Myocyte (in vitro differentiated cells): ENCODE data around the gene DNER. TPM values are rescaled to one million over a fixed set of nuclear protein-coding genes. Genes with fewer than 3 reads are reported as not detected.
A peak's percentile ranks its signal among the peaks of the same experiment; 100 is the strongest.

ENCODE experiments used
- DNase-seq: peaks from one replicate; pipeline ENCODE4 v3.0.0-alpha.2; 2012; ENCODE audit warnings: low read depth
- total RNA-seq: library from RNA; depleted of rRNA; stranded (reverse); fragments of >200 nt; gene quantifications from 2 replicates; pipeline ENCODE4 v1.2.3, GENCODE V29; 2014

Gene DNER
- total RNA-seq, 1 donor from 2014 or later = 0.05 TPM

GRCh38 chr2:229443546-229444268 lies 270.6 kb downstream of the DNER start:
- no peak for DNase-seq

DNA sequence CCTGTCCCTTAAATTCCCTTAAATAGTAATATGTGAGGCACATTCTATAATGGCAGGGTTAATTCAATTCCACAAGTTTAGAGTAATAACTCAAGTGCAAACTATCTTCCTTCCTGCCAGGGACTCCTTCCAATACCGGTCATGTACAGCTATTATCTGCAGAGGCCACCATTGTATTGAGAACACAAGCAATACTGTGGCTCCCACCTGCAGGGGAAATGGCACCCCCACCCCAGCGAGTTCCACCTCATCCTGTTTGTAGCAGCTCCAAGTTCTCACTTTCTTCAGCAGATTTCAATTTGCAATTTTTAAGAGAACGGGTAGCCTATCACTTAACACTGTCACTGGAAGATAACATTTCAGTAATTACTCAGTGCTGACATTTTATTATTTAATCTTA lies 271.2 kb downstream of the DNER start:
- no peak for DNase-seq

DNA sequence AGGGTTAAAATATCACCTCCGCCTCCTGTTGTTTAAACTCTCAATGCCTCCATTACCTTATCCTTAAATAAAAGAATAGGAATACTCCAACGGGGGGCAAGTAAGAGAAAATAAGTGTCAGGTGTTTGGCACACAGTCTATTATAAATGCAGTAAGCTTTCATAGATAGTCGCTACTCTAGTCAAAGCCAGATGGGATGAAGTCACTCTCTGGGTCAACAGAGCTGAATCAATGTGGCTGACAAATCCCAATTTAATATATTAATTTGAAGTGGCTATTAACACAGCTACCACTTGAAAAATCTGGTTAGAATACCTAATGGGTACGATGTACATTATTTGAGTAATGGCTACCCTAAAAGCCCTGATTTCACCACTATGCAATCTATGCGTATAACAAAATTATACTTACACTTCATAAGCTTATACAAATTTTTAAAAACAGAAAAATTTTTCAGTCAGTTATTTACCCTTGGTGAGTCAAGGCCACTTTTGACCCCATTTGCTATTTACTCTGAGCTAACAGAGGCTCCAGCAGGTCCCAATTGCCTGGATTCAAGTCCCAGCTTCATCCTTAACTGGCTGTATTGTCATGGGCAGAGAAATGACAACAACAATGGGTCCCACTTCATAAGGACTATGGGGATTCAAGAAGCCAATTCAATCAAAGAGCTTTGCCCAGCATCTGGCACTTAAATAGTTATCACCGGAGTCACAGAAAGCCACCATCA lies 275.8 kb downstream of the DNER start:
- DNase-seq = no peak

DNA sequence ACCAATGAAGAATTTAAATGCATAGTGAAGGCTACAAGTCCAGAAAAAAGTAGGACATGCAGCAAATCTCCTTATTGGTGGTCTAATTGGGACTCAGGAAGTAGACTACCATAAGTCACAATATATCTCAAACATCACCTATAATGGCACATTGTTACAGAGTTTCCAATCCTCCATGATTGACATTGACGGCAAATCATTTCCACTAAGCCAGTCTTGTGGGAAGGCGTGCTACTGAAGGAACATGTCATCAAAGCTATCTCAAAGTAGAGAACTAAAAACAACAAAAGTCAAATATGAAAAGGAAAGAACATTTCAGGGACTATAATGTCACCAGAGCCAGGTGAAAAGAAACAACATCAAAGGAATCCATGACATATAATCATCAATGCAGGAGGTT lies 276.9 kb downstream of the DNER start:
- DNase-seq = no peak

DNA sequence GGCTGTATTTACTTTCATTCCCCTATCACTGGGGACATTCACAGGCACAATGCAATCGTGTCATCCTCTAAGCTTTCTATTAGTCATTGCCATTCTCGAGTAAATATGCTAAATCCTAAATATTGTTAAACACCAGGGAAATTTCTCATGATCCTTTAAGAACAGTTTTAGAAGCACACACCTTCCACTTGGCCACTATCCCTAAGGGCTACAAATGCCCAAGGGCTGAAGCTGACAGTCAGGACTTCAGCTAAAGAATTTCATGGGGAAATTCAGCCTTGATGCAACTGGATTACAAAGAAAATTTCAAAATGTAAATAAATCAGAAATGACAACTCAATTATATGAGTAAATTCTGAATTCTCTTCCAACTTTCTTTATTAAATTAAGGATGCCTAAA lies 280.2 kb downstream of the DNER start:
- no peak for DNase-seq

- no peak for DNase-seq
These were observed 281.0 kb downstream of the DNER start for GRCh38 chr2:229433351-229433750.

DNA sequence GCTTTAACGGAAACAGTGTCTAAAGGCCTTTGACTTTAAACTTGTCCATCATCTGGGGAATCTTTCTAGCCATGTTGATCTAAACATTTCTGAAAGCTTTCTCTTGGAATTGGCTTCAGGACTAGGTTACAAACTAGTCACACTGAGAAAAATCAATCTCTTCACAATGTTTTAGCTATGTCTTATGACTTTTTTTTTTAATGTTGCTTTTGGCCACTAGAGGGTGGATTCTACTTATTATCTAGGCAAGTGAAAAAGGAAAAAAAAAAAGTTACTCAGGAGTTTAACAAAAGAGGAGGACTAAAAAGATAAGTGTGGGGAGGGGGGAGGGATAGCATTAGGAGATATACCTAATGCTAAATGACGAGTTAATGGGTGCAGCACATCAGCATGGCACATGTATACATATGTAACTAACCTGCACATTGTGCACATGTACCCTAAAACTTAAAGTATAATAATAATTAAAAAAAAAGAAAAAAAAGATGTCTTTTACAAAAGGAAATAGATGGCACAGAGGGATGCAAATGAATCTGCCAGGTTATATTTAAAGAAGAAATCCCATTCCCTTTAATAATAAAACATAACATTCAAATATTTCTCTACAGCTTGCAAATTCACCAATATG lies 282.9 kb downstream of the DNER start:
- peak; percentile 80 for DNase-seq

DNA sequence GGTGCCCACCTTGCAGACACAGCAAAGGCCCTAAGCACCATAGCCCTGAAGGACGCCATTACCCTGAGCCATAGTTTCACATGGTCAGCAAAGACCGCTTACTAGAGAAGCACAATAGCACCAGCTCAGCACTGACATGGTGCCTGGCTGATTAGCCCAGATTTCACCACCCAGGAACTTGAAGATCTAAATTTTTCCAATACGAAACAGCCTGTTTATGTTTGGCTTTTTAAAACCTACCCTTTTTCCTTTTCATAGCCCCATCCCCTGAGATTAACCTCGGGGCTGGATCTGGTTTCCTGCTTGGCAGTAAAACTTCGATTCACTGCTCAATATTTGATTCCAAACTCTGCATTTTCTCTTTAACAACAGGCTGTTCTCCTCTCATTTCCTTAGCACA lies 284.8 kb downstream of the DNER start:
- DNase-seq = no peak

- DNase-seq = no peak
These were observed 287.9 kb downstream of the DNER start for GRCh38 chr2:229426464-229426863.

DNA sequence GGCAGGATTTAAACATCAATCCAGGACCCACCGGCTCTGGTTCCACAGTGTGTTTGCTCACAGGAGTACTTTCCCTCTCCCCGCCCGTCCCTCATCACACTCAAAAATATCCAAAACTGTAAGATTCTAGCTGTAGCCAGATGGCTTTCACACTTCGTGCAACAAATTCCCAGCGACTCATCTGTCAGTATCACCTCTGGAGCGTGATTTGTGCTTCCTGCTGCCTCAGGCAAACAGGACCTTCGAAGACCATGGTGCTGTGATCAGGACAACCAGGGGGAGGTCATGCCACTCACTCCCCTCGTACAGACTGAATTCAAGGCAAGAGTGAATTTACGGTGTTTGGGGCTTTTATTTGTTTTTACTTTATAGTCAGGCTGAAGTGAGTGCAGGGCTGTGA lies 288.8 kb downstream of the DNER start:
- DNase-seq = no peak

GRCh38 chr2:229422063-229422462 lies 292.3 kb downstream of the DNER start:
- DNase-seq = no peak

DNA sequence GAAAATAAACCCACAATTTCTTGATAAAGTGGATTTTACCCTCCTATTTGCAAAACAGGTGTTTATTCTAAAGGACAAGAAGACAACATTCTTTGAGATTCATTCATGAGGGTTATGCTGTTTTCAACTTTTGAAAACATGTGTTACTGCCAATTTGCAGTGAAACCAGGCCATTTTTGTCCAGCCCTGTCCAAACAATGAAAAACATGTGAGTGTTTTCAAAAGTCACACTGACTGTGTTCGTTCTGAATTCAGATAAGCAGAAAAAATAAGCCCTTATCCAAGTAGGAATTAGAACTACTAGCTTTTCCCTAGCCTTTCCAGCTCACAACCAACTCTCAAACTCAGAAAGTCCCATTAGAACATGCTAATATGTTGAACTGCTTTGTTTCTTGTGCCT lies 295.2 kb downstream of the DNER start:
- peak; percentile 30 for DNase-seq

DNA sequence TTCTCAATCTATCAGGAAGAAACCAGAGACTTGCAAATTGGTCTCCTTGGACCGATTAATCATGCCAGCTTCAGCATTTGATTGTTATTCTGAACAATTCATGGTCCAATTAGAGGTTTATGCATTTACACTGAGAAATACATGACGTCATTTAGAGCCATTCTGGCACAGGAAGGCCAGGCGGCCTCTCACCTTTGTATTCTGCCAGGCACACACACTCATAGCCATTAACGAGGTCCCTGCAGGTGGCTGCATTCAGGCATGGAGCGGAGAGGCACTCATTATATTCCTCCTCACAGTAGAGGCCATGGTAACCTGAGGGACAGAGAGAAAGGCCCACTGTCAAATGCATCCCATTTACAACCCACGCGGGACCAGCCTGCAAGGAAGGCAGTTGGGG lies 296.4 kb downstream of the DNER start:
- no peak for DNase-seq

GRCh38 chr2:229417176-229417575 lies 297.2 kb downstream of the DNER start:
- peak; percentile 45 for DNase-seq

DNA sequence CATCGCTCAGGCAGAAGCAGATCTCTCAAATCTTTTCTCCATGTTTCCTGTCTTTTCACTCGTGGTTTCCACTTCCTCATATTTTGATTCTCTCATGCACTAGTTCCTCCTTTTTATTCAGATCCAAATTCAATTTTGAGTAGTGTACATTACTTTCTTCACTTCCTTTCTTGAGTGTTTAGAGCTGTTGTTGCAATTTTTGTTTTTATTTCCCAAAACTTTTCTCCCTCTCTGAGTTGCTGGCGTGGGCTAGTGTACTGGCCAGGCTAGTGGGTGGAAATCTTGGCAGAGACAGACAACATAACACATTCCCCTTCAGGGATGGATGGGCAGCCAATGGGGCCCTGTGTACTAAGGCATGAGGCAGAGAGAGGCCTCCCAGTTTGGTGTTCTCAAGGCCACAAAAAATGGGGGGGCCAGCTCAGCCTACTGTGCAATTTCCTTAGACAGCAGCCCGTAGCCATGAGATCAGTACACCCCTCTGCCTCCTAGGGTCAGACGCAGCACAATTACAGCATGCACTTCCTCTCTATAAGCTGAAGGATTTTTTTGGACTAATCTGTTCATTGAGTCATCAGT lies 298.1 kb downstream of the DNER start:
- peak; percentile 33 for DNase-seq

- DNase-seq = no peak
These were observed 299.7 kb downstream of the DNER start for GRCh38 chr2:229414631-229415030.

DNA sequence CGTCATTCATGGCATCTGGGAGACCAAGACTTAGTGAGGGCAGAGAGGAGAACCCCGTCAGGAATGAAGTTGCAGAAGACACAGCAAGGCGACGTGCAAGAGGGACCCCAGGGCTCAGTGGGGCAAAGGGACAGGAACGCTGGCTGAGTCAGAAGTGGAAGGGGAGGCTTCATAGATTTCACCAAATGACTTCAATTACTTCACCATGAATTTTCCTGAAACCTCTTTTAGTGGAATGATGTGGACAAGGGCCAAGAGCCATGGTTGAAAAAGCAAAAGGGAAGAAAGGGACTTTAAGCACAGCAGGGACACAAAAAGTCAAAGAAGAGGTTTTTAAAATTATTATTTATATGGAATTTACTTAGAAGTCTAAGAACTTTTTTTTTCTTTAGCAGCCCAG lies 301.7 kb downstream of the DNER start:
- DNase-seq = no peak

- DNase-seq = no peak
These were observed 303.4 kb downstream of the DNER start for GRCh38 chr2:229410946-229411345.

DNA sequence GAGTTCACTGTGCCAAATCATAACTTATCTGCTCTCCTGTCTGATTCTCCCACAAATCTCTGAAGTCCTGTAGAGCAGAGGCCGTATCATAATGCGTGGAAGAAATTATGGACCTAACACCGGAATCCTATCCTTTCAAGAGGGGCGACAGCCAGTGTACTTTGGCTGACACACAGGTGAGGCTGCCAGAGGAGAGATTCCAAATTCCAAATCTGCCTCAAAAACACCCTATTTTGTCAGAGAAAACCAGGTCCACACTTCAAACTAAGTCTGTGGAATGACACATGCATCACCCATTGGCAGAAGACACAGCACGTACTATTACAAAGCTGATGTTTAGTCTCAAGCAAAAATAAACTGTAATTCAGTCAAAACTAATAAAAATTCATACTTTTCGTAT lies 304.1 kb downstream of the DNER start:
- no peak for DNase-seq

GRCh38 chr2:229409751-229410181 lies 304.6 kb downstream of the DNER start:
- DNase-seq = no peak

- no peak for DNase-seq
These were observed 305.4 kb downstream of the DNER start for GRCh38 chr2:229408962-229409361.

- DNase-seq = peak; percentile 79
These were observed 306.0 kb downstream of the DNER start for GRCh38 chr2:229408356-229408755.
